DMS153 (cell line): Measurements from ENCODE around the gene RNF130.
"Not testable (repeated sequence)": the region's sequence is repeated elsewhere in the genome, so short reads cannot be mapped to it uniquely, and the experiment has no call there.

ENCODE experiments used
- DNase-seq: peaks from one replicate; lab custom pipeline; 2025; lab: John Stamatoyannopoulos, UW

RNF130 gene

GRCh38 chr5:180102636-180103035, 31.1 kb upstream of the RNF130 start:
- no peak for DNase-seq

- no peak for DNase-seq
Measured at GRCh38 chr5:180101451-180102105, 30.0 kb upstream of the RNF130 start.

- no peak for DNase-seq
Measured at GRCh38 chr5:180100621-180101450, 29.3 kb upstream of the RNF130 start.

GRCh38 chr5:180099733-180100611, 28.4 kb upstream of the RNF130 start:
- no peak for DNase-seq

GRCh38 chr5:180098991-180099732, 27.6 kb upstream of the RNF130 start:
- DNase-seq: no peak

- DNase-seq: no peak
Measured at GRCh38 chr5:180098526-180098925, 27.0 kb upstream of the RNF130 start.

- DNase-seq: no peak
Measured at GRCh38 chr5:180097926-180098325, 26.4 kb upstream of the RNF130 start.

GRCh38 chr5:180097163-180097894, 25.8 kb upstream of the RNF130 start:
- DNase-seq: no peak

- DNase-seq: no peak
Measured at GRCh38 chr5:180096616-180097015, 25.1 kb upstream of the RNF130 start.

GRCh38 chr5:180095545-180095944, 24.0 kb upstream of the RNF130 start:
- no peak for DNase-seq

GRCh38 chr5:180093651-180094382, 22.3 kb upstream of the RNF130 start:
- no peak for DNase-seq

- DNase-seq: no peak
Measured at GRCh38 chr5:180093241-180093640, 21.7 kb upstream of the RNF130 start.

GRCh38 chr5:180090769-180091546, 19.4 kb upstream of the RNF130 start:
- DNase-seq: no peak

GRCh38 chr5:180090098-180090768, 18.7 kb upstream of the RNF130 start:
- DNase-seq: no peak

- DNase-seq: not testable (repeated sequence)
Measured at GRCh38 chr5:180089628-180090027, 18.1 kb upstream of the RNF130 start.

- DNase-seq: no peak
Measured at GRCh38 chr5:180088561-180088960, 17.0 kb upstream of the RNF130 start.

GRCh38 chr5:180086816-180087399, 15.3 kb upstream of the RNF130 start:
- DNase-seq: no peak

- no peak for DNase-seq
Measured at GRCh38 chr5:180085837-180086236, 14.3 kb upstream of the RNF130 start.
